Prostate gland (tissue), 2 donors: Measurements from ENCODE around the gene RNPEPL1.

Experiments
- POLR2A ChIP-seq: fragments of 450-650 bp; IDR thresholded peaks from one replicate; pipeline ENCODE4 v1.6.1; 2016; ENCODE audit warnings: antibody characterized with exemption, mild to moderate bottlenecking
- POLR2AphosphoS5 ChIP-seq: sonication (generic); formaldehyde crosslinking; IDR thresholded peaks from one replicate; pipeline ENCODE4 v1.6.1; 2017; ENCODE audit warnings: antibody characterized with exemption
- TF ChIP-seq, protein P1 (sequence below), 4 experiments: fragments of 200-600 bp in 2 of 4; fragments of 450-650 bp in 2 of 4; sonication (generic) in 2 of 4; IDR thresholded peaks; 1 replicate in 3 of 4; 2 replicates in 1 of 4; pipeline ENCODE4 v1.5.1; 2016 to 2019; ENCODE audit warnings: antibody characterized with exemption in 4 of 4, mild to moderate bottlenecking in 2 of 4, moderate library complexity in 2 of 4

DNA sequence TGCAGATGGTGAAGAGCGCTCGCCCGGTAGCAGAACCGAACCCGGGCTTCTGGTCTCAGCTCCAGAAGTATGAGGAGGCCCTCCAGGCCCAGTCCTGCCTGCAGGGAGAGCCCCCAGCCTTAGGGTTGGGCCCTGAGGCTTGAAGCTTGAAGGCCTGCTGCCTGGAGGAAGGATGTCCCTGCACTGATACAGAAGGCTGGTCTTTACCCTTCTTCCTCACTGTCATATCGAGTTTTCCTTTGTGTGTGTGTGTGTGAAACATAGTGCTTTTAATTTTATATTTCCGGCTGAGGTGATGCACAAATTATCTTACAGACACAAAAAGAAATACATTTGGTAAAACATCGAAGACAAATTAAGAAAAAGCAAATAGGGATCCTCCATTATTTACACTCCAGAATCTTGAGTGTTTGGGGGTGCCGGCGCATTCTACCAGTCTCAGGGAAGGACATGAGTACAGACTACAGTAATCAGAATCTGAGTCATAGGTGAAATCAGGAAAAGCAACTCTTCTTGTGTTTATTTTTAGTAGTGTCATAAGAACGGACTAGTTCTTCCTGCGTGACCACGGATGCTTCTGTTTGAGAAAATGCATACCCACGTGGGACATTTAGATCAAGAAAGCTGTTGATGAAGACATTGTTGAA, 6.8 kb upstream of the RNPEPL1 start:
- TF ChIP-seq, protein P1, sequence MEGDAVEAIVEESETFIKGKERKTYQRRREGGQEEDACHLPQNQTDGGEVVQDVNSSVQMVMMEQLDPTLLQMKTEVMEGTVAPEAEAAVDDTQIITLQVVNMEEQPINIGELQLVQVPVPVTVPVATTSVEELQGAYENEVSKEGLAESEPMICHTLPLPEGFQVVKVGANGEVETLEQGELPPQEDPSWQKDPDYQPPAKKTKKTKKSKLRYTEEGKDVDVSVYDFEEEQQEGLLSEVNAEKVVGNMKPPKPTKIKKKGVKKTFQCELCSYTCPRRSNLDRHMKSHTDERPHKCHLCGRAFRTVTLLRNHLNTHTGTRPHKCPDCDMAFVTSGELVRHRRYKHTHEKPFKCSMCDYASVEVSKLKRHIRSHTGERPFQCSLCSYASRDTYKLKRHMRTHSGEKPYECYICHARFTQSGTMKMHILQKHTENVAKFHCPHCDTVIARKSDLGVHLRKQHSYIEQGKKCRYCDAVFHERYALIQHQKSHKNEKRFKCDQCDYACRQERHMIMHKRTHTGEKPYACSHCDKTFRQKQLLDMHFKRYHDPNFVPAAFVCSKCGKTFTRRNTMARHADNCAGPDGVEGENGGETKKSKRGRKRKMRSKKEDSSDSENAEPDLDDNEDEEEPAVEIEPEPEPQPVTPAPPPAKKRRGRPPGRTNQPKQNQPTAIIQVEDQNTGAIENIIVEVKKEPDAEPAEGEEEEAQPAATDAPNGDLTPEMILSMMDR (IDR thresholded peaks at IDR 0.05), result peak in 1 of 4 experiments; percentile 4
- TF ChIP-seq POLR2A, result no peak
- TF ChIP-seq POLR2AphosphoS5, result peak; percentile 86
